ENCODE results near the gene DGCR6L.
"Not testable (repeated sequence)": the region's sequence is repeated elsewhere in the genome, so short reads cannot be mapped to it uniquely, and the experiment has no call there.

Gene DGCR6L

DNA sequence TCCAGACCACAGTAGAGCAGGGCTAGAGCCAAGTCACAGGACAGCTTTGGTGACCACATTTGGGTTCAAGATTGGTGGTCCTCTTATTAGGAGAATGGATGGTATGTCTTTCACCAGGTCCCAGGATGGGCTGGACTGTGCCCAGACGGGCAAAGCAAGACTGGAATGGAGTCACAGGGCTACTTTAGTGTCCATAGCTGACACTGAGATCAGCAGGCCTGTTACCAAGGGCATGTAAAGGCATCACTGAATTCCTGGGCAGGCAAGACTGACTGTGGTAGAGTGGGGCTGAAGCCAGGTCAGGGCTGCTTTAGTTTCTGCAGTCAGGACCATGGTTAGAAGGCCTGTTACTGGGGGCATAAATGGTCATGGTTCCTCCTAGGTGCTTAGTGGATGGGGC is 6.1 kb upstream of the DGCR6L start:
- not testable (repeated sequence) for DNase-seq (ENCODE audit: low spot score)

- DNase-seq (ENCODE audit: low spot score), result no peak
Measured at GRCh38 chr22:20324139-20324516, 4.3 kb upstream of the DGCR6L start.

GRCh38 chr22:20321552-20322211 is 1.8 kb upstream of the DGCR6L start:
- not testable (repeated sequence) for DNase-seq (ENCODE audit: low spot score)

DNA sequence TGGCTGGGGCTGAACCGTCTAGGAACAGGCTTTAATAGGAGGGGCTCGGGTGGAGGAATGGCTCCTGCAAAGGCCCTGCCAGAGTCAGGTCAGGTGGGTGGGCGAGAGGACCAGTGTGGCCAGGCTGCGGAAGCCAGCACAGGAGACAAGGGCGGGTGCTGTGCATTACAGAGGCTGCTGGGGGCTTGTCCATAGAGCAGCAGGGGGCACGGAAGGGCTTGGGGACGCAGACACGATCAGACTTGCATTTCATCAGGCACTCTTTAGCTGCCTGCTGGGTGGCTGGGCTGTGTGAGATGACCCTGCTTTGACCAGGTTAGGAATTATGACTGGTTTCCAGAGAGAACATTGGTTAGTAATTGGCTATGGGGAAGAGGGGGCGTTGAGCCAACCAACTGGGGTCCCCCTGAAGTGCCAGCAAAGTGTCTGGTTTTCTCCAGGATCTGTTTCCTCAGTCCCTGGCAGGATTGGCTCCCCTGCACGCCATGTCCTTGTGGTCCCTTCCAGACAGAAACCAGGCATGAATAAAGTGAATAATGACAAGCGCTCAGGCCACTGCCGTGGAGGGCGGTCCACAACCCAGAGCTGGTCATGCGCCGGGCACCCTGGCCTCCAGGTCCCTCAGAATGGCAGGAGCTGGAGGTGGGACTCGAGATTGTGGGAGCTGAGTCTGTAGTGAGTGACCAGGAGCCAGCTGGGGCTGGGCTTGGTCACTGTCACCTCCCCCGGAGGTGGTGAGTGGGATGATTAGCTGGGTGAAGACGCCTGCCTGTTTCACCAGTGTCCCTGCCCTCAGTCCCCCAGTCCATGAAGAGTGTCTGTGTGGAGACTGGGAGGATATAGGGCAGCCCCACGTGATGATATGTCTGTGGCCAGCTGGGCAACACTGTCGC is 1.0 kb upstream of the DGCR6L start:
- DNase-seq (ENCODE audit: low spot score), result peak; percentile 48

- peak; percentile 62 for DNase-seq (ENCODE audit: low spot score)
Measured at GRCh38 chr22:20319041-20319744, 667 bp downstream of the DGCR6L start.

DNA sequence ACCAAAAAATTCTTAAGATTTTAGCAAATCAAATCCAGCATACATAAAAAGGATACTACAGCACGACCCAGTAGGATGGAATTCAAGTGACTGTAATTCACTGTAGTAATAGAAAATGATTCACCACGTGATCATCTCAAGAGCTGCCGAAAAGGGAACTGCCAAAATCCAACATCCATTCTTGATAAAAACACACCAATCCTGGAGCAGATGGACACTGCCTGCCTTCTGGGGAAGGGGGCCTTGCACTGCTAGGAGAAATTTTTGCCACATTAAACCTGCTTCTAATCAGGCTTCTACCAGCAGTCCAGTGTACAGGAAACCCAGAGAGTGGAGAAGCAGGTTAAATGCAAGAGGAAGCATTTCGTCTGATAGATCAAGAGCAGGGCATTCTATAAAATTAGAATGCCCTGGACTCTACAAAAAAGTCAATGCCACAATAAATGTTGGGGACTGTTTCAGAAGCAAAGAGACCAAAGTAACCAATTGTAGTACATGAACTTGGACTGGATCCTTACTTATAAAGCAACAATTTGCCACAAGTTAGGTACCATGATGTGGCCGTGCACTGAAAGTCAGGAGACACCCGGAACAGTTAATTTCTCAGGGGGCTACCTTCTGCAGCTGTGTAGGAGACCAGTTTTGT is 1.7 kb downstream of the DGCR6L start:
- DNase-seq (ENCODE audit: low spot score), result not testable (repeated sequence)

DNA sequence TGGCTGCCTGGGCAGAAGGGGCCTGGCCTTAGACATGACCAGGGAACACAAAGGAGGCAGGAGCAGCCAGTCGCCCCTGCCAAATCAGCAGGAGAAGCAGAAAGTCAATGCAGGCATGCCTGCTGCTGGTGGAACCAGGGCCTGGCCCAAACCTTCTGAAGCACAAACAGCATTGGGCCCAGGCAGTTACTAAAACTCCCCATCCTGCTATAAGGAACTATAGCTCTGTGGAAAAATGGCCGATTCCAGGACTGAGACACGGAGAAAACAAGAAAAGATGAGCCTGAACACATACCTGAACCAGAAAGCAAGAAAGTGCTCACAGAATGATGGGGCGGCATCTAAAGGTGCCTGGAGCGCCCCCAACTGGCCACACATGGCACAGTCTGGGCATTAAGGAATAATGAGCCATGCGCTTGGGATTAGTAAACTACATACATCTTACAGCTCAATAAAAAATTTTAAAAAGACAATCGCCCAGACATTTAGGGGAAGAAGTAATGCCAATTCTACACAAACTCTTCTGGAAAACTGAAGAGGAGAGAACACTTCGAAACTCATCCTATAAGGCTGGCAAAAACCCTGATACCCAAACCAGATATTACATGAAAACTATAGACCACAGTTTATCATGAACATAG is 2.3 kb downstream of the DGCR6L start:
- peak; percentile 50 for DNase-seq (ENCODE audit: low spot score)

DNA sequence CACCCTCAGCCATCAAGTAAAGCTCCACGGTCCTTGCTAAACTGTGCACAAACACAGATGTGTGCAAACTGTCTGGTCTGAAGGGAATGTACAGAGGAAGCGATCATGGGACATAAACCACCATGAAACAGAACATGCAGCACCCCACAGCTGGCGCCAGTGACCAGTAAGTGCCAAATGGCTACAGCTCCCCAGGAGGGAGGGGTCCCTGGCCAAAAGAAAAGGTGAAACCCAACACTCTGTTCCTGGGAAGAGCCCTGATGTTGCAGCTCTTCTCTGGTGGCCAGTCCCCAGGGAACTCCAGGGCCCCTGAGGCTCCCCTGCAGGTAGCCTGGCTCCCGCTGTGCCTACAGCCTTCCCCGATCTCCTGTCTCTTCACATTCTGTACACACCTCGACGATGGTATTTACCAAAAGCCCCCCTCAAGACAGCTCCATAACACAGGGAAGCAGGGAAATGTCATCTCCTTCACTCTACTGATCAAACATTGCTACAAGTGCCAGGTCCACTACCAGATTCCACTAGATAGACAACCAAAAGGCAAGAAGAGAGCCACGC is 2.9 kb downstream of the DGCR6L start:
- DNase-seq (ENCODE audit: low spot score), result peak; percentile 36

DNA sequence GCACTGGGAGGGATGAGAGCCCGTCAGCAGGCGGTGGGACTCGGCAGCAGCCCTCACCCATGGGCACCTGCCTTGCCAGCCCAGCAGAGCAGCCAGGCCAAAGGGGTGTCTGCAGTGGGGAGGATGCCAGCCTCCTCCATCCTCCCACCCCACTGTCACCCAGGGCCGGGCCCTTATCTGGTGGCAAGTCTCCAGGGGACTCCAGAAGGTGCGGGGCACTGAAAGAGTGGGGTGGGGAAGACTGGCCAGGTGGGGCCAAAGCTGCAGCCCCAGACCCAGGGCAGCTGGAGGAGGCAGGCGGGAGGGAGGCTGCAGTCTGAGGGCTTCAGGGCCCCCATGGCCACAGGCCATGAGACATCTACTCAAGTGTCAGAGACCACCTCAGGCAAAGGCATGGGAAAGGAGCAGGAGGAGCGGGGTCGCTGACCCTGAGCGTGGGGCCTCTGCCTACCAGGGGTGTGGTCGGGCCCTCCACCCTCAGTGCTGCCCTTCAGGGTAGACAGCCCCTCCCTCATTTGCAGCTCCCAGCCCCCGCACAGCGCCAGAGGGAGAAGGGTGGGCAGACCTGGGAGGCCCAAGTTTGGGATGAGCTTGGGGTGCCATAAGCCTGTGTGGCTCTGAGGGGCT is 3.5 kb downstream of the DGCR6L start:
- peak; percentile 53 for DNase-seq (ENCODE audit: low spot score)

DNA sequence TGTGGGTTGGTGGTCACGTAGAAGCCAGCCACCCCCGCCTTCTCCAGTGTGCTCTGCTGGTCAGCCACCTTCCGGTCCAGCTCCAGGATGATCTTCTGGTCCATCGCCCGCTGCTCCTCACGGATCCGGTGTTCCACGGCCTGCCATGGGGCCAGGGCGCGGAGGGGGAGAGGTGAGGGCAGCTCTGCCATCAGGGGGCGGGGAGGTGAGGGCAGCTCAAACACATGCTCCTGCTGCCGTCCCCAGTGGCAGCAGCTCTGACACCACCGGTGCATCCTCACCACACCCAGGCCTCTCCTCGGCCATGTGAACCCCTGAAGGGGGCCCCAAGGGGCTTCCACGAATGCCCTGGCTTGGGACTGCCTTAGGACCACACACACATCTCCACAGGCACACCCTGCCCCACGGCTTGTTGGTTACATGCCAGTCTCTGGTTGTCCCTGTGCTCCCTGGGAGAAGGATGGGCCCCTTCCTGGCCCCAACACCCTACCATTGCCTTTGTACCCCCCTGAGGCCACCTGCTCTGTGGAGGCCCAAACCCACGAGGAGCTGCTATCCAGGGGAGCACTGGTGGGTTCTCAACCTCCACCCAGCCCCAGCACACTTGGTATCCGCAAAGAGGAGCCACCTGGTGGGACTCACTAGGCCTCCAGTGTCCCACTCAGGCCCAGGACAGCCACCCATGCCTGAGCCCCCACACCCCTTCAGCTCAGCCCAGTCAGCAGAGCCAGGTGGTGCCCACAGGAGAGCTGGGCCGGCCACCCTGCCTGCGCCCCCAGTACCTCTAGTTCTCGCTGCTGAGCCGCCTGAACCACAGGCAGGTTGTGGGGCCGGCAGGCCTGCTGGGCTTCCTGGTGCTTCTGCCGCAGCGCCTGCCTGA is 4.3 kb downstream of the DGCR6L start:
- peak; percentile 53 for DNase-seq (ENCODE audit: low spot score)

GRCh38 chr22:20314741-20315336 is 5.0 kb downstream of the DGCR6L start:
- DNase-seq (ENCODE audit: low spot score), result peak; percentile 42

DNA sequence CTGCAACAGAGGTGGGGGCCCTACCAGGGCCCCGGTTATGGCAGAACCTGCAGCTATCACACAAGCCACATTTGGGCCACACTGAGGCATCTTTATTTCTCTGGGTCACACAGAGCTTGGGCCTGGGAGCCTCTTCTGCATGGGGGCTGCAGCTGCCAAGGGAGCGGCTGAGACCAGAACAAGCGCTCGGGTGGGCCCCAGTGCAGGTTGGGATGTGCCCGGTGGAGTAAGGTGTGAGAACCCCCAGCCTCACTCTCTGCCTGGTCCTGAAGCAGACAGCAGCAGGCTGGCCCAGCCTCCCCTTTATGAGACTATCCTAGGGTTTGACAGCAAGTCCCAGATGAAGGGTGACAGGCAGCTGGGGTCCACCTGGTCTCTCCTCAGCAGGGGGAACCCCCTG is 5.7 kb downstream of the DGCR6L start:
- peak; percentile 40 for DNase-seq (ENCODE audit: low spot score)

- DNase-seq (ENCODE audit: low spot score), result peak; percentile 18
Measured at GRCh38 chr22:20313306-20314077, 6.4 kb downstream of the DGCR6L start.

GRCh38 chr22:20312396-20313191 is 7.3 kb downstream of the DGCR6L start:
- DNase-seq (ENCODE audit: low spot score), result peak; percentile 38

DNA sequence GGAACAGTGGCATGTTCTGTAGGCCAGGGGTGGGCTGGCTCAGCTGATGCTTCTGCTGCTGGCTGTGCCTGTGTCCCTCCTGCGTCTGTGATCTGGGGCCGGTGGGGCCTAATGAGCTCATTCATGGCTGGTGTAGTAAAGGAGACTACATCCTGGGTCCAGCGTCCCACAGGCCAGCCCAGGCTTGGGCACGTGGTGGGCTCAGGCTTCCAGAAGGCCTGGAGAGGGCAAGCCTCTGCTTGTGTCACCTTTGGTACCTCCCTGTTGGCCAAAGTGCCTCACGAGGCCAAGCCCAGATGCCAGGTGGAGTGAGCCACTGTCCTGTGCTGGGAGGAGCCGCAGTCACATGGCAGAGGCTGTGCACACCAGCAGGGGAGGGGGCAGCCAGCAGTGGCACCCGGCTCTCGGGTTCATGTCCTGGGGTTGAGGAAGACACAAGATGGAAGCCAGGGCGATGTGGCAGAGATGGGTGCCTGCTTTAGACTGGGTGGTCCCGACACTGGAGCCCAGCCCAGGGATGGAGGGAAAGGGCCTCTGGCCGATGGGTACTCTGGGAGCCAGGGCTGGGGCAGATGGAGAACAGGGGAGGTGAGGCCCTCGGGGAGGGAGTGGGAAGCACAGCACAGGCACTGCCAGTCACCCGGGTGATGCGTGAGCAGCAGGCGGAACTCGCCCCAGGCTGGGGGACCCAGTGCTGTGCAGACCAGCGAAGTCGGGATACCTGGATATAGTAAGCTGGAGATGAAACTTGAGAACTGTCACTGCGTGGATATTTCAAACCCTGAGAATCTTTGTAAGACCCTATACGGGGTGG is 8.4 kb downstream of the DGCR6L start:
- DNase-seq (ENCODE audit: low spot score), result peak; percentile 38

DNA sequence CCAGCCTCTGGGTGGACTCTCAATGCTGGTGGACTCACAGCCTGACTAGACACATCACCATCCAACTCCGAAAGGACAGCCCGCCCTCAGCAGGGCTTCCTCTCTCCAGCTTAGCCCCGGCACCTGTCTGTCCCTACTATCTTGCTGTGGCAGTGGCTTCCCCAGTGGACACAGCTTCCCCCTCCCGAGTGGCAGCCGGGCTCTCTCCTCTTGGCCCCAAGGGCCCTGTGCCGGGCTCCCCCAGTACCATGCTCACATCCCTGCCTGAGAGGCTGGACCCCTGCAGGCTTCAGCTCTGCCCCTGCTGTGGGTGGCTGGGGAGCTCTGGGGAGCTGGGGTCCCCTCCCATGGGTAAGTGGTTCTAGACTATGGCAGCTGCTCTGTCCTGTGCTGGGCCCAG is 9.1 kb downstream of the DGCR6L start:
- DNase-seq (ENCODE audit: low spot score), result not testable (repeated sequence)

- not testable (repeated sequence) for DNase-seq (ENCODE audit: low spot score)
Measured at GRCh38 chr22:20310180-20310579, 9.7 kb downstream of the DGCR6L start.

All from left forelimb (tissue), 1 donor.